ENCODE measurements around the gene KIF15.
"Not testable (repeated sequence)": the region's sequence is repeated elsewhere in the genome, so short reads cannot be mapped to it uniquely, and the experiment has no call there.

Gene KIF15

GRCh38 chr3:44761424-44762169, at the start of gene KIF15, which contains the start of gene KIAA1143:
Gene KIF15, plus strand, starts transcription at chr3:44761794. Its CDS starts 72 bp downstream, at chr3:44761866.
Gene KIAA1143, minus strand, starts transcription at chr3:44761619. Its CDS starts 17 bp downstream, at chr3:44761602.
- FAIRE-seq, result peak; percentile 23

GRCh38 chr3:44712455-44713075, 49.0 kb upstream of the KIF15 start, which contains the start of gene ZNF502:
Gene ZNF502, plus strand, starts transcription at chr3:44712660. Its CDS starts 7,602 bp downstream, at chr3:44720262.
- FAIRE-seq, result no peak
- DNase-seq (ENCODE audit: low spot score), result no peak

More at GRCh38 chr3:44761424-44762169, at the start of gene KIF15, which contains the start of gene KIAA1143:
- DNase-seq (ENCODE audit: low spot score), result peak; percentile 85

- FAIRE-seq (no peak), DNase-seq (ENCODE audit: low spot score) (no peak)
Measured at GRCh38 chr3:44721231-44722102, 40.1 kb upstream of the KIF15 start.

- FAIRE-seq, result no peak
- DNase-seq (ENCODE audit: low spot score), result no peak
Measured at GRCh38 chr3:44722103-44722401, 39.5 kb upstream of the KIF15 start.

- no peak for FAIRE-seq
- no peak for DNase-seq (ENCODE audit: low spot score)
Measured at GRCh38 chr3:44729384-44729910, 32.1 kb upstream of the KIF15 start, which contains the start of gene ZNF501. Gene ZNF501, plus strand, starts transcription at chr3:44729635. Its CDS starts 4,787 bp downstream, at chr3:44734422.

- DNase-seq (ENCODE audit: low spot score), result no peak
- no peak for FAIRE-seq
Measured at GRCh38 chr3:44734646-44735168, 26.9 kb upstream of the KIF15 start.

GRCh38 chr3:44761101-44761423, 532 bp upstream of the KIF15 start:
- DNase-seq (ENCODE audit: low spot score) (no peak), FAIRE-seq (no peak)

GRCh38 chr3:44762170-44762677, 630 bp downstream of the KIF15 start:
- DNase-seq (ENCODE audit: low spot score) (no peak), FAIRE-seq (no peak)

- FAIRE-seq, result no peak
- DNase-seq (ENCODE audit: low spot score), result no peak
Measured at GRCh38 chr3:44762690-44763089, 1.1 kb downstream of the KIF15 start.

- no peak for FAIRE-seq
- DNase-seq (ENCODE audit: low spot score), result no peak
Measured at GRCh38 chr3:44764248-44764647, 2.7 kb downstream of the KIF15 start.

GRCh38 chr3:44771424-44772098, 10.0 kb downstream of the KIF15 start:
- DNase-seq (ENCODE audit: low spot score) (no peak), FAIRE-seq (no peak)

- DNase-seq (ENCODE audit: low spot score), result no peak
- FAIRE-seq, result no peak
Measured at GRCh38 chr3:44772099-44772442, 10.5 kb downstream of the KIF15 start.

- FAIRE-seq (no peak), DNase-seq (ENCODE audit: low spot score) (no peak)
Measured at GRCh38 chr3:44782891-44783290, 21.3 kb downstream of the KIF15 start.

GRCh38 chr3:44795197-44795596, 33.6 kb downstream of the KIF15 start:
- no peak for DNase-seq (ENCODE audit: low spot score)
- FAIRE-seq, result no peak

GRCh38 chr3:44802011-44802410, 40.4 kb downstream of the KIF15 start:
- DNase-seq (ENCODE audit: low spot score) (no peak), FAIRE-seq (no peak)

- FAIRE-seq (no peak), DNase-seq (ENCODE audit: low spot score) (no peak)
Measured at GRCh38 chr3:44803298-44803697, 41.7 kb downstream of the KIF15 start.

- DNase-seq (ENCODE audit: low spot score) (no peak), FAIRE-seq (no peak)
Measured at GRCh38 chr3:44805960-44806359, 44.4 kb downstream of the KIF15 start.

GRCh38 chr3:44814751-44815150, 53.2 kb downstream of the KIF15 start:
- DNase-seq (ENCODE audit: low spot score) (no peak), FAIRE-seq (no peak)

- not testable (repeated sequence) for FAIRE-seq; DNase-seq (ENCODE audit: low spot score)
Measured at GRCh38 chr3:44816334-44816733, 54.7 kb downstream of the KIF15 start.

GRCh38 chr3:44821206-44821605, 59.6 kb downstream of the KIF15 start:
- DNase-seq (ENCODE audit: low spot score); FAIRE-seq: not testable (repeated sequence)
